Nephron (organoid): Measurements from ENCODE around the gene CCBE1.
"Not testable (repeated sequence)": the region's sequence is repeated elsewhere in the genome, so short reads cannot be mapped to it uniquely, and the experiment has no call there.

ENCODE experiments used
- H3K27ac Mint-ChIP-seq, 3 experiments: 2 replicates each; pipeline ENCODE4 v1.8.0; 2020; ENCODE audit warnings: mixed read lengths in 3 of 3, mild to moderate bottlenecking in 2 of 3, moderate library complexity in 1 of 3
- H3K27me3 Mint-ChIP-seq: 2 replicates; pipeline ENCODE4 v1.8.0; 2021; ENCODE audit warnings: low read depth, mild to moderate bottlenecking, moderate library complexity, mixed read lengths
- H3K36me3 Mint-ChIP-seq: 2 replicates; pipeline ENCODE4 v1.8.0; 2020; ENCODE audit warnings: low read depth, mixed read lengths
- H3K4me1 Mint-ChIP-seq: 2 replicates; pipeline ENCODE4 v1.8.0; 2020; ENCODE audit warnings: mixed read lengths
- H3K4me3 Mint-ChIP-seq, 3 experiments: 2 replicates each; pipeline ENCODE4 v1.8.0; 2020; ENCODE audit warnings: mild to moderate bottlenecking in 3 of 3, mixed read lengths in 3 of 3, moderate library complexity in 2 of 3
- H3K9me3 Mint-ChIP-seq: 2 replicates; pipeline ENCODE4 v1.8.0; 2020; ENCODE audit warnings: mixed read lengths
- TF ChIP-seq, protein P1 (sequence below), 3 experiments: fragments of 200-600 bp; sonication (generic); IDR thresholded peaks; one replicate each; pipeline ENCODE4 v1.5.0; 2021; ENCODE audit warnings: antibody characterized with exemption in 3 of 3; ENCODE audit not compliant: unreplicated experiment in 3 of 3

CCBE1 gene

DNA sequence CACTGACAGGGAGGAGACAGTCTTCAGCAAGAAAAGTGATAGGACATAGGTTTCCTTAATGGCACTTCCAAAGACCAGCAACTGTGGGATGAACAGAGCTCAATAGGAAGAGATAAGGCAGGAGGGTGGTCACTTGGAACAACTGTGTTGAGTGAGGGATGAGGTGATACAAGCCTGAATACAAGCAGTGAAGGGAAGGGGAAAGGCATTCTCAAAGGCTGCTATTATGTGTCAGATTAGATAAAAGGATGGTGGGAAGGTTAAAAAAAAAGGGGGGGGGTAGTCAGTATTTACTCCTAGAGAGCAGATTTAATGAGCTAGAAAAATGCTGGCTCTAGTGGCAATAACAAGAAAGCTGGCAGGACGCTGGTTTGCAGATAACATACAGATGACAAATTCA, 25.7 kb downstream of the CCBE1 start:
- Mint-ChIP-seq H3K9me3 (no peaks in the 10 kb centered on the region), H3K36me3 (peaks cover 12% of the 10 kb centered on the region), H3K27me3 (no peaks in the 10 kb centered on the region), H3K4me3 (no peak overlapping the region), H3K27ac (peak overlapping the region in 2 of 3 experiments; percentile 0 to 10), H3K4me1 (peaks cover 15% of the 10 kb centered on the region)
- TF ChIP-seq, protein P1, sequence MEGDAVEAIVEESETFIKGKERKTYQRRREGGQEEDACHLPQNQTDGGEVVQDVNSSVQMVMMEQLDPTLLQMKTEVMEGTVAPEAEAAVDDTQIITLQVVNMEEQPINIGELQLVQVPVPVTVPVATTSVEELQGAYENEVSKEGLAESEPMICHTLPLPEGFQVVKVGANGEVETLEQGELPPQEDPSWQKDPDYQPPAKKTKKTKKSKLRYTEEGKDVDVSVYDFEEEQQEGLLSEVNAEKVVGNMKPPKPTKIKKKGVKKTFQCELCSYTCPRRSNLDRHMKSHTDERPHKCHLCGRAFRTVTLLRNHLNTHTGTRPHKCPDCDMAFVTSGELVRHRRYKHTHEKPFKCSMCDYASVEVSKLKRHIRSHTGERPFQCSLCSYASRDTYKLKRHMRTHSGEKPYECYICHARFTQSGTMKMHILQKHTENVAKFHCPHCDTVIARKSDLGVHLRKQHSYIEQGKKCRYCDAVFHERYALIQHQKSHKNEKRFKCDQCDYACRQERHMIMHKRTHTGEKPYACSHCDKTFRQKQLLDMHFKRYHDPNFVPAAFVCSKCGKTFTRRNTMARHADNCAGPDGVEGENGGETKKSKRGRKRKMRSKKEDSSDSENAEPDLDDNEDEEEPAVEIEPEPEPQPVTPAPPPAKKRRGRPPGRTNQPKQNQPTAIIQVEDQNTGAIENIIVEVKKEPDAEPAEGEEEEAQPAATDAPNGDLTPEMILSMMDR (IDR thresholded peaks at IDR 0.05; ENCODE audit: unreplicated experiment in 3 of 3), result no peak

DNA sequence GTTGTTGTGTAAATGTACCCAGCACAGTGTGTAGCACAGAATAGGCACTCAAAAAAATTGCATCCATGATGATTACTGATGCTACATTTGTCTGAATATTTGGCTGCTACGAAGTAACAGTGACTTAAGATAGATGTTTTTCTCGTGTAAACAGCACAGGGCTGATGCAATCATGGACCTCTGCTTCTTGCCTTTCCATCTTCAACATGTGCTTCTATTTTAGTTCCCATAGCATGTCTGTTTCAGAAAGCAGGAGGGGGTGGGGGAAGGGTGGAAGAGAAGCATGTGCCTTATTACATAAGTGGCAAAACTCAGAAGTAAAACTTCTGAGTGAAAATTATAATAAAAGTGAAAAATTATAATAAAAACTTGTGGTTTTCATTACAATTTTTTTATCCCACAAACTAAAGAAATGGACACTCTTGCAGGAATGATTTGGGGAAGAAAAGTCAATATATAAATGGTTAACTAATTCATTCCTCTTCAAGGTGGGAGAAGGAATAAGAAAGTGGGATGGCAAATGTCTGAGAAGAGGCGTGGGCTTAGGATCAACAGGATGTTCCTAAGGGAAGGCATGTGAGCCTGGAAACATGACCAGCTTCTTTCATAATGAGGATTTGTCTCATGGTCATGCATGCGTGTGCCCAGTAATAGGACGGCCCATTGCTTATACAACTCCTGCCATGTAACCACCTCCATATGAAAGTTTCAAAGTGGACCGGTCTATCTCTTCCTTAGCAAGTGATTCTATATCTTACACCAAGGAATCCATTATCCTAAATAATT, 27.2 kb downstream of the CCBE1 start:
- no peak overlapping the region for H3K27ac Mint-ChIP-seq
- peaks cover 23% of the 10 kb centered on the region for H3K4me1 Mint-ChIP-seq
- no peaks in the 10 kb centered on the region for H3K9me3 Mint-ChIP-seq
- TF ChIP-seq, protein P1 (IDR thresholded peaks at IDR 0.05; ENCODE audit: unreplicated experiment in 3 of 3), result no peak
- no peak overlapping the region for H3K4me3 Mint-ChIP-seq
- peaks cover 18% of the 10 kb centered on the region for H3K36me3 Mint-ChIP-seq
- H3K27me3 Mint-ChIP-seq, result no peaks in the 10 kb centered on the region

DNA sequence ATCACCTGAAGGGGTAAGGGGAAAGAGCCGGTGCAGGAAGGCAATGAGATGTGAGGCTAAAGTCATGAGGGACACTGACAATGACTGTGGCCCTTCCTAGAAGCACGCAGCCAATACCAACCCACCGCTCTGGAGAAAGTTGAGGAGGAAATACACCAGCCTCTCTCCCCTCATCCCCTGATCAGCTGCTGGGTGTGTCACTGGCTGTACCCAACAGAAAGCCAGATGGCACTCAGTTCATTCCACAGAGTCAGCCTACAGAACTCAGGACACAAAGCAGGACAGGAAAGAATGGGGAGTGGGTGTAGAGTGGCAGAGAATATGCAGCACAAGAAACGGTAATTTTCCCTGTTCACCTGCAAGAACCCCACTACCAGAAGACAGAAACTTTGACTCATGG, 29.7 kb downstream of the CCBE1 start:
- Mint-ChIP-seq H3K4me3 (no peak overlapping the region), H3K36me3 (peaks cover 12% of the 10 kb centered on the region), H3K4me1 (peaks cover 37% of the 10 kb centered on the region), H3K27me3 (no peaks in the 10 kb centered on the region), H3K9me3 (no peaks in the 10 kb centered on the region), H3K27ac (no peak overlapping the region)
- TF ChIP-seq, protein P1 (IDR thresholded peaks at IDR 0.05; ENCODE audit: unreplicated experiment in 3 of 3), result no peak

DNA sequence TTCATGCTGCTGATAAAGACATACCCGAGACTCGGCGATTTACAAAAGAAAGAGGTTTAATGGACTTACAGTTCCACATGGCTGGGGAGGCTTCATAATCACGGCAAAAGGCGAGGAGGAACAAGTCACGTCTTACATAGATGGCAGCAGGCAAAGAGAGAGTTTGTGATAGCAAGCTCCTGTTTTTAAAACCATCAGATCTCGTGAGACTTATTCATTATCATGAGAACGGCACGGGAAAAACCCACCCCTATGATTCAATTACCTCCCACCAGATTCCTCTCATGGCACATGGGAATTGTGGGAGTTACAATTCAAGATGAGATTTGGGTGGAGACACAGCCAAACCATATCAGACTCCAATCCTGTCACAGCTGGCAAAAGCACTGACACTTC, 31.2 kb downstream of the CCBE1 start:
- not testable (repeated sequence) for H3K27me3 Mint-ChIP-seq, H3K9me3 Mint-ChIP-seq
- H3K4me3 Mint-ChIP-seq, result peak overlapping the region; percentile 27 to 54 (median 46)
- H3K27ac Mint-ChIP-seq, result peak overlapping the region; percentile 85 to 91 (median 90)
- H3K4me1 Mint-ChIP-seq, result peaks cover 26% of the 10 kb centered on the region
- peaks cover 12% of the 10 kb centered on the region for H3K36me3 Mint-ChIP-seq

DNA sequence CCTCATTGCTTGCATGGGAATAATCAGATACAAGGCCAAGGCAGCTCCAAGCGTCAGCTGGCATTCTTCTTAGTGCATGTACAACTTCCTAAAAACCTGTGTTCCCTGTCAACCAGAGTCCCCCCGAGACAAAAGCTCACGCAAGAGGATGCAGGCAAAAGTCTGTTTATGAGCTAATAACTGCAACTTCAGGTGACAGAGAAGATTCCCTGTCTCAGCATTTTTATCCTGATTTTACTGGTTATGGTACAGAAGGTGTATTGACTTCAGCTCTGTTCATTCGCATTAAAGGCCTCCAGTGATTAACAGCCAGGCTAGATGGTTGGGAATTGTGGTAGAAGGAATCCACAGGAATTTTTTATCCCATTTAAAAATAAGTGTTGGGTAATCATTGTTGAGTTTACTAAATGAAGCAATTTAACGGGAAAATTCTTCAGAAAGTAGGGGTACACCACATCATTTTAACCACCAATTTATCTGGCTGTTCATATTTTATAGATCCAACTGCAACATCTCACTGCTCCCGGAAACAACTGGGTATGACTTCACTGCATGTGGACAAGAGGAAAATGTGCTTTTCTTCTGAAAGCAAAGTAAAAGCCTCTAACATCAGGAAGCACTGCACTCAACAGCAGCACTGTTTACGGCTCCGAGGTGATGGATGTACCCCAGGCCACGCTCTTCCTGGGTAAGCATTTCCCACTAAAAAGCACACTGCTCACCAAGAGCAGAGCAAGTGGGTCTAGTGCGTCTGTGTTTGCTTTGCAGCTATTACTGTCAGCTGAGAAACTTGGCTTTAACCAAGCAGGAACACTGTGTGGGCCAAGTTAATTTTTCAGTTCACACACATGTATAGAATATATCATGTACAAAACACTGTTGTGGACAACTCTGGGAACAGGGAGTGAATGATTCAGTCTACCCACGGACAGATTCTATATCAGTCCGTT, 31.9 kb downstream of the CCBE1 start:
- TF ChIP-seq, protein P1 (IDR thresholded peaks at IDR 0.05; ENCODE audit: unreplicated experiment in 3 of 3), result no peak
- peak overlapping the region; percentile 85 to 91 (median 90) for H3K27ac Mint-ChIP-seq
- no peaks in the 10 kb centered on the region for H3K9me3 Mint-ChIP-seq
- no peaks in the 10 kb centered on the region for H3K27me3 Mint-ChIP-seq
- peaks cover 12% of the 10 kb centered on the region for H3K36me3 Mint-ChIP-seq
- H3K4me1 Mint-ChIP-seq, result peaks cover 32% of the 10 kb centered on the region
- peak overlapping the region; percentile 27 to 54 (median 46) for H3K4me3 Mint-ChIP-seq

DNA sequence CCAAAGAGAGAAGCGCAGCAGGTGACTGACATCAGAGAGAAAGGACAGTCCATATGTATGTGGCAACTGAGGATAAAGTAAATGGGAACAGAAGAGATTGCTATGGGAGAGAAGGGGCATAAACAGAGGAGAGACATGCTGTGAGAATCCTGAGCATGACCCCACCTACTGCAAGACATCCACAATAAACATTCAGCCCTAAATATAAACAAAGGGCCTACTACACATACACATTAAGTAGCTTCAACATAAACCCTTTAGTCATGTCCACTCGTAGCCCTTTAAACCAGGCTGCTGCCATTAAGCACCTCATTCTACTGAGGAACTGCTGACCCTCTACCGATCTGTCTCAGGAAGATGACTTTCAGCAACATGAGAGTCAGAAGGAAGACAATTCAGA, 32.9 kb downstream of the CCBE1 start:
- Mint-ChIP-seq H3K27me3 (peaks cover 3% of the 10 kb centered on the region), H3K4me1 (peaks cover 42% of the 10 kb centered on the region)

More for the DNA sequence above, 32.9 kb downstream of the CCBE1 start:
- Mint-ChIP-seq H3K9me3 (no peaks in the 10 kb centered on the region), H3K4me3 (no peak overlapping the region), H3K27ac (peak overlapping the region; percentile 85 to 91 (median 90)), H3K36me3 (peaks cover 12% of the 10 kb centered on the region)
- TF ChIP-seq, protein P1 (IDR thresholded peaks at IDR 0.05; ENCODE audit: unreplicated experiment in 3 of 3), result no peak
